KMS-11 (cell line): ENCODE data around the gene SHPK.

Source experiments
- H2AFZ ChIP-seq: fragments of 200-600 bp; sonication (generic); 2 replicates; pipeline ENCODE4 v1.6.1; 2016; ENCODE audit warnings: antibody characterized with exemption, mixed run types, low read depth
- H3K27ac ChIP-seq: fragments of 200-600 bp; sonication (generic); 2 replicates; pipeline ENCODE4 v1.6.1; 2016; ENCODE audit warnings: mild to moderate bottlenecking, mixed run types
- H3K27me3 ChIP-seq: fragments of 200-600 bp; sonication (generic); 2 replicates; pipeline ENCODE4 v1.6.1; 2017; ENCODE audit warnings: mild to moderate bottlenecking, low read depth, mixed run types, moderate library complexity; ENCODE audit not compliant: insufficient read depth
- H3K36me3 ChIP-seq: fragments of 200-600 bp; sonication (generic); 2 replicates; pipeline ENCODE4 v1.6.1; 2017; ENCODE audit warnings: mild to moderate bottlenecking, mixed run types; ENCODE audit not compliant: insufficient read depth
- H3K4me1 ChIP-seq: fragments of 200-600 bp; sonication (generic); 2 replicates; pipeline ENCODE4 v1.6.1; 2016; ENCODE audit warnings: mild to moderate bottlenecking, low read depth, mixed run types; ENCODE audit not compliant: poor library complexity, severe bottlenecking
- H3K4me2 ChIP-seq: fragments of 200-600 bp; sonication (generic); 2 replicates; pipeline ENCODE4 v1.7.0; 2016; ENCODE audit warnings: mild to moderate bottlenecking, mixed run types
- H3K4me3 ChIP-seq: fragments of 200-600 bp; sonication (generic); IDR thresholded peaks from 2 replicates; pipeline ENCODE4 v1.6.1; 2017; ENCODE audit warnings: low read depth, low read length, mixed read lengths; ENCODE audit not compliant: insufficient read depth
- H3K79me2 ChIP-seq: fragments of 200-600 bp; sonication (generic); 2 replicates; pipeline ENCODE4 v1.6.1; 2016; ENCODE audit warnings: low read depth, mixed run types; ENCODE audit not compliant: insufficient read depth
- H3K9ac ChIP-seq: fragments of 200-600 bp; sonication (generic); 2 replicates; pipeline ENCODE4 v1.6.1; 2016; ENCODE audit warnings: mild to moderate bottlenecking, mixed run types
- H4K20me1 ChIP-seq: fragments of 200-600 bp; sonication (generic); 2 replicates; pipeline ENCODE4 v1.6.1; 2016; ENCODE audit warnings: mild to moderate bottlenecking, mixed run types; ENCODE audit not compliant: insufficient read depth
- TF ChIP-seq, protein P1 (sequence below): fragments of 200-600 bp; sonication (generic); conservative IDR thresholded peaks from 2 replicates; pipeline ENCODE4 v1.6.1; 2017; ENCODE audit warnings: low read depth, mild to moderate bottlenecking, antibody characterized with exemption, low read length, moderate library complexity, mixed read lengths

Gene SHPK

GRCh38 chr17:3621146-3621720 is 14.8 kb downstream of the SHPK start:
- no peak overlapping the region for H3K4me2 ChIP-seq
- no peaks in the 10 kb centered on the region for H3K27me3 ChIP-seq
- no peak overlapping the region for H2AFZ ChIP-seq
- no peak overlapping the region for H3K9ac ChIP-seq
- no peak overlapping the region for H3K4me3 ChIP-seq
- TF ChIP-seq, protein P1, sequence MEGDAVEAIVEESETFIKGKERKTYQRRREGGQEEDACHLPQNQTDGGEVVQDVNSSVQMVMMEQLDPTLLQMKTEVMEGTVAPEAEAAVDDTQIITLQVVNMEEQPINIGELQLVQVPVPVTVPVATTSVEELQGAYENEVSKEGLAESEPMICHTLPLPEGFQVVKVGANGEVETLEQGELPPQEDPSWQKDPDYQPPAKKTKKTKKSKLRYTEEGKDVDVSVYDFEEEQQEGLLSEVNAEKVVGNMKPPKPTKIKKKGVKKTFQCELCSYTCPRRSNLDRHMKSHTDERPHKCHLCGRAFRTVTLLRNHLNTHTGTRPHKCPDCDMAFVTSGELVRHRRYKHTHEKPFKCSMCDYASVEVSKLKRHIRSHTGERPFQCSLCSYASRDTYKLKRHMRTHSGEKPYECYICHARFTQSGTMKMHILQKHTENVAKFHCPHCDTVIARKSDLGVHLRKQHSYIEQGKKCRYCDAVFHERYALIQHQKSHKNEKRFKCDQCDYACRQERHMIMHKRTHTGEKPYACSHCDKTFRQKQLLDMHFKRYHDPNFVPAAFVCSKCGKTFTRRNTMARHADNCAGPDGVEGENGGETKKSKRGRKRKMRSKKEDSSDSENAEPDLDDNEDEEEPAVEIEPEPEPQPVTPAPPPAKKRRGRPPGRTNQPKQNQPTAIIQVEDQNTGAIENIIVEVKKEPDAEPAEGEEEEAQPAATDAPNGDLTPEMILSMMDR: no peak
- no peak overlapping the region for H3K27ac ChIP-seq
- H3K79me2 ChIP-seq: no peaks in the 10 kb centered on the region
- H3K36me3 ChIP-seq: no peaks in the 10 kb centered on the region
- H4K20me1 ChIP-seq: no peaks in the 10 kb centered on the region
- no peaks in the 10 kb centered on the region for H3K4me1 ChIP-seq

GRCh38 chr17:3615160-3615870 is 20.7 kb downstream of the SHPK start:
- Histone ChIP-seq H3K27ac (no peak overlapping the region), H3K4me2 (no peak overlapping the region), H3K4me1 (no peaks in the 10 kb centered on the region), H3K9ac (no peak overlapping the region), H3K4me3 (no peak overlapping the region), H3K79me2 (no peaks in the 10 kb centered on the region), H2AFZ (no peak overlapping the region), H3K27me3 (no peaks in the 10 kb centered on the region), H4K20me1 (no peaks in the 10 kb centered on the region), H3K36me3 (no peaks in the 10 kb centered on the region)
- TF ChIP-seq, protein P1: no peak

DNA sequence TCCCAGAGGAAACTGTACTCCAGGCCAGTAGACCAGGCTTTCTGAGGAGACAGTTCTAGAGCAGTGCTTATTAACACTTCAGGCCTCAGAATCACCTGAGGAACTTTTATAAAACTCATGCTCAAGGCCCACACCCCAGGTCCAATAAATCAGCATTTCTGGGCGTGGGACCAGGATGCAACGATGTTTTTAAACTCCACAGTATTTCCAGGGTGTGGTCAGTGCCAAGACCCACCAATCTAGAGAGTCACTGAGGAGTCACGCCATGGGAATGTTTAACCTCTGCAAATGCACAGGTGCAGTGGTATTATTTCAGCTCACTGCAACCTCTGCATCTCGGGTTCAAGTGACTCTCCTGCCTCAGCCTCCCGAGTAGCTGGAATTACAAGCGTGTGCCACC is 22.9 kb downstream of the SHPK start:
- Histone ChIP-seq H3K4me1 (no peaks in the 10 kb centered on the region), H2AFZ (no peak overlapping the region), H3K79me2 (no peaks in the 10 kb centered on the region), H3K4me3 (no peak overlapping the region), H3K4me2 (no peak overlapping the region), H3K36me3 (no peaks in the 10 kb centered on the region), H3K27me3 (no peaks in the 10 kb centered on the region), H3K9ac (no peak overlapping the region), H3K27ac (no peak overlapping the region), H4K20me1 (no peaks in the 10 kb centered on the region)
- TF ChIP-seq, protein P1: no peak

GRCh38 chr17:3610523-3610922 is 25.5 kb downstream of the SHPK start:
- Histone ChIP-seq H2AFZ (no peak overlapping the region), H3K4me2 (no peak overlapping the region), H3K9ac (no peak overlapping the region), H3K4me1 (no peaks in the 10 kb centered on the region), H3K27ac (no peak overlapping the region), H4K20me1 (no peaks in the 10 kb centered on the region), H3K79me2 (no peaks in the 10 kb centered on the region), H3K4me3 (no peak overlapping the region), H3K36me3 (no peaks in the 10 kb centered on the region), H3K27me3 (no peaks in the 10 kb centered on the region)
- TF ChIP-seq, protein P1: no peak
